ENCODE results near the gene ATRAID.

DNA sequence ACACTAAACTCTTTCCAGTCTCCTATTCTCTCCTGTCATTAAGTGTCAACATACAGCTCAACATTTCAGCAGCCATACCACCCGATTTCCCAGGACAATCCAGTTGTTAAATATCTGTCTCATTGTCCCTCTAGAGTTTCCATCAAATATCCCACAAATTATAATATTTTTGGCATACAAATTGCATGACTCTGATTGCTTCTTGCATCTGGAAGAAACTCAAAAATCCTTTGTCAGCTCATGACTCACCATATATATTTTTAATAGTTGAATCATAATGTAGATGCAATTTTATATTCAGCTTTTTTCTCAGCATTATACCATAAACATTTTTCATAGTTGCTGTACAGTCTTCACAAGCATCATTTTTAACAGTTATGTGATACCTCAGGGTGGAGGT is 43.8 kb downstream of the ATRAID start:
- TF ChIP-seq, protein P1, sequence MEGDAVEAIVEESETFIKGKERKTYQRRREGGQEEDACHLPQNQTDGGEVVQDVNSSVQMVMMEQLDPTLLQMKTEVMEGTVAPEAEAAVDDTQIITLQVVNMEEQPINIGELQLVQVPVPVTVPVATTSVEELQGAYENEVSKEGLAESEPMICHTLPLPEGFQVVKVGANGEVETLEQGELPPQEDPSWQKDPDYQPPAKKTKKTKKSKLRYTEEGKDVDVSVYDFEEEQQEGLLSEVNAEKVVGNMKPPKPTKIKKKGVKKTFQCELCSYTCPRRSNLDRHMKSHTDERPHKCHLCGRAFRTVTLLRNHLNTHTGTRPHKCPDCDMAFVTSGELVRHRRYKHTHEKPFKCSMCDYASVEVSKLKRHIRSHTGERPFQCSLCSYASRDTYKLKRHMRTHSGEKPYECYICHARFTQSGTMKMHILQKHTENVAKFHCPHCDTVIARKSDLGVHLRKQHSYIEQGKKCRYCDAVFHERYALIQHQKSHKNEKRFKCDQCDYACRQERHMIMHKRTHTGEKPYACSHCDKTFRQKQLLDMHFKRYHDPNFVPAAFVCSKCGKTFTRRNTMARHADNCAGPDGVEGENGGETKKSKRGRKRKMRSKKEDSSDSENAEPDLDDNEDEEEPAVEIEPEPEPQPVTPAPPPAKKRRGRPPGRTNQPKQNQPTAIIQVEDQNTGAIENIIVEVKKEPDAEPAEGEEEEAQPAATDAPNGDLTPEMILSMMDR (IDR thresholded peaks at IDR 0.05; ENCODE audit: insufficient read depth, low read length) = no peak
- TF ChIP-seq, protein P2, sequence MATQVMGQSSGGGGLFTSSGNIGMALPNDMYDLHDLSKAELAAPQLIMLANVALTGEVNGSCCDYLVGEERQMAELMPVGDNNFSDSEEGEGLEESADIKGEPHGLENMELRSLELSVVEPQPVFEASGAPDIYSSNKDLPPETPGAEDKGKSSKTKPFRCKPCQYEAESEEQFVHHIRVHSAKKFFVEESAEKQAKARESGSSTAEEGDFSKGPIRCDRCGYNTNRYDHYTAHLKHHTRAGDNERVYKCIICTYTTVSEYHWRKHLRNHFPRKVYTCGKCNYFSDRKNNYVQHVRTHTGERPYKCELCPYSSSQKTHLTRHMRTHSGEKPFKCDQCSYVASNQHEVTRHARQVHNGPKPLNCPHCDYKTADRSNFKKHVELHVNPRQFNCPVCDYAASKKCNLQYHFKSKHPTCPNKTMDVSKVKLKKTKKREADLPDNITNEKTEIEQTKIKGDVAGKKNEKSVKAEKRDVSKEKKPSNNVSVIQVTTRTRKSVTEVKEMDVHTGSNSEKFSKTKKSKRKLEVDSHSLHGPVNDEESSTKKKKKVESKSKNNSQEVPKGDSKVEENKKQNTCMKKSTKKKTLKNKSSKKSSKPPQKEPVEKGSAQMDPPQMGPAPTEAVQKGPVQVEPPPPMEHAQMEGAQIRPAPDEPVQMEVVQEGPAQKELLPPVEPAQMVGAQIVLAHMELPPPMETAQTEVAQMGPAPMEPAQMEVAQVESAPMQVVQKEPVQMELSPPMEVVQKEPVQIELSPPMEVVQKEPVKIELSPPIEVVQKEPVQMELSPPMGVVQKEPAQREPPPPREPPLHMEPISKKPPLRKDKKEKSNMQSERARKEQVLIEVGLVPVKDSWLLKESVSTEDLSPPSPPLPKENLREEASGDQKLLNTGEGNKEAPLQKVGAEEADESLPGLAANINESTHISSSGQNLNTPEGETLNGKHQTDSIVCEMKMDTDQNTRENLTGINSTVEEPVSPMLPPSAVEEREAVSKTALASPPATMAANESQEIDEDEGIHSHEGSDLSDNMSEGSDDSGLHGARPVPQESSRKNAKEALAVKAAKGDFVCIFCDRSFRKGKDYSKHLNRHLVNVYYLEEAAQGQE (IDR thresholded peaks at IDR 0.05; ENCODE audit: insufficient replicate concordance, low read depth) = no peak
- TF ChIP-seq POLR2AphosphoS5 (IDR thresholded peaks at IDR 0.05; ENCODE audit: low read depth) = no peak
- no peak for TF ChIP-seq GABPA (IDR thresholded peaks at IDR 0.05; ENCODE audit: low read depth)
